ENCODE data around the gene CDC42BPA. TPM values are rescaled to one million over a fixed set of nuclear protein-coding genes. Genes with fewer than 3 reads are reported as not detected.
"Not testable (repeated sequence)": the region's sequence is repeated elsewhere in the genome, so short reads cannot be mapped to it uniquely, and the experiment has no call there.

Gene CDC42BPA
- total and polyA plus RNA-seq, 4 donors, result 8.1 to 71.3 (median 33.0) TPM

DNA sequence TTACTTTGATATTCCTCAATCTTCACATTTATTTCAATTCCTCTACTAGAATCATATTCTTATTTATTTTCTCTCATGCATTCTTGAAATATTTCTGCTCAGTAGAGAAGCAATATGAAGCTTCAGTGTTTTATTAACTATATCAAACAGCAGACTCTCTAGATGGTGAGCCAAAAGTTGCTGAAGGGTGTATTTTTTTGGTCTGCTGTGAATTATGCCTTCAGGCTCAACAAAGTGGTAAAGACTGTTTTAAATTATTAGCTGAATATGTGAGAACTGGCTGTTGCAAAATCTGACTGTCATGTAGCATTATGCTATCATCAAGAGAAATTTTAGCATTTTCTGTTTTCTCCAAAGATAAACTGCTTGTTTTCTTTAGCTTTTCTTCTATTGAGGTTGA, 24.9 kb upstream of the CDC42BPA start:
- Histone ChIP-seq H3K36me3 (ENCODE audit: control insufficient read depth in 1 of 2, insufficient read depth in 2 of 2, low read length in 1 of 2) (no peaks in the 10 kb centered on the region), H3K27ac (ENCODE audit: low read depth in 1 of 2, low read length in 2 of 2) (no peak overlapping the region), H3K4me1 (ENCODE audit: control insufficient read depth in 1 of 2, insufficient read depth in 2 of 2, low read length in 2 of 2) (no peaks in the 10 kb centered on the region), H3K9me3 (ENCODE audit: control insufficient read depth, low read length) (no peaks in the 10 kb centered on the region), H3K27me3 (ENCODE audit: control insufficient read depth in 1 of 2, insufficient read depth in 2 of 2, low read length in 1 of 2) (no peaks in the 10 kb centered on the region), H3K4me3 (ENCODE audit: low read length in 2 of 2) (no peak overlapping the region)
- no peak for DNase-seq
- no peak for ATAC-seq (ENCODE audit: low FRiP score)
- intact Hi-C loops (cut with DNase I), result loop anchor here in 1 of 2 donors (10.0 kb wide), 1 partner anchor 742 kb away; the partner anchor contains the start of gene ARF1

DNA sequence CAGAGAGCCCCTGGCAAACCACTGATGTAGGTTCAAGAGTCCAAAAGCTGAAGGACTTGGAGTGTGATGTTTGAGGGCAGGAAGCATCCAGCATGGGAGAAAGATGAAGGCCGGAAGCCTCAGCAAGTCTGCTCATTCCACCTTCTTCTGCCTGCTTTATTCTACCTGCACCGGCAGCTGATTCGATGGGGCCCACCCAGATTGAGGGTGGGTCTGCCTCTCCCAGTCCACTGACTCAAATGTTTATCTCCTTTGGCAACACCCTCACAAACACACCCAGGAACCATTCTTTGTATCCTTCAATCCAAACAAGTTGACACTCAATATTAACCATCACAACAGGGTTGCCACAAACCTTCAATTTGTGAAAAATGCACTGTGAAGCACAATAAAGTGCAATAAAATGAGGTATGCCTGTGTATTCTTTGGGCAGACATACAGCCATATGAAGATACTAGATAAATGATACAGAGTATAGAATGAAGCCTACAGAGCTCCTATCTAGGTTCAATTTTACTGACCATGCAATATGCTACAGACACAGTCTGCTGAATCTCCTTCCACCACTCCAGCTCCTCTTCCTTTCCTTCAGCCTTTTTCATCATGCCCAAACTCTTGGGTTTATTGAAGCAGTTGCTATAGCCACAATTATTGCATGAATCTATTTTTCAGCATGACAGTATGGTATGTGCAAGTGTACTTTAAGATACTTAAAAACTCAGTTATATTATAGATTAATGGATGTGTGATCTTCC, 24.0 kb upstream of the CDC42BPA start:
- H3K36me3 ChIP-seq (ENCODE audit: control insufficient read depth in 1 of 2, insufficient read depth in 2 of 2, low read length in 1 of 2), result no peaks in the 10 kb centered on the region
- no peak overlapping the region for H3K27ac ChIP-seq (ENCODE audit: low read depth in 1 of 2, low read length in 2 of 2)
- H3K27me3 ChIP-seq (ENCODE audit: control insufficient read depth in 1 of 2, insufficient read depth in 2 of 2, low read length in 1 of 2), result no peaks in the 10 kb centered on the region
- H3K9me3 ChIP-seq (ENCODE audit: control insufficient read depth, low read length), result no peaks in the 10 kb centered on the region
- no peaks in the 10 kb centered on the region for H3K4me1 ChIP-seq (ENCODE audit: control insufficient read depth in 1 of 2, insufficient read depth in 2 of 2, low read length in 2 of 2)
- WGBS, 2 donors, result 97 to 99% methylated on average over 3 of the region's 3 CpGs
- DNase-seq, result no peak
- no peak overlapping the region for H3K4me3 ChIP-seq (ENCODE audit: low read length in 2 of 2)
- no peak for ATAC-seq (ENCODE audit: low FRiP score)
- intact Hi-C loops (cut with DNase I), result loop anchor here in 1 of 2 donors (10.0 kb wide), 1 partner anchor 743 kb away; the partner anchor contains the start of gene ARF1

DNA sequence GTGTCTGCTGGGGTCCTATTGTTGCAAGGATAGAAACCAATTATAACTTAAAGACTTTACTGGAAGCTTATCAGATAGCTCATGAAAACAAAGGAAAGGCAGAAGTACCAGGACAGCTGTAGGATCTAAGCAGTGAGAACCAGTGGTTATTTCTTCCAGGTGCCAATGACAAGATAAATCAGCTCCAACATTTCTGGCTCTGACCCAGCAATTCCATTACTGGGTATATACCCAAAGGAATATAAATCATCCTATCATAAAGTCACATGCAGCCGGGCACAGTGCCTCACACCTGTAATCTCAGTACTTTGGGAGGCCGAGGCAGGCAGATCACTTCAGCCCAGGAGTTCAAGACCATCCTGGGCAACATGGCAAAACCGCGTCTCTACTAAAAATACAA, 17.8 kb upstream of the CDC42BPA start:
- H3K9me3 ChIP-seq (ENCODE audit: control insufficient read depth, low read length); intact Hi-C loops (cut with DNase I); H3K27ac ChIP-seq (ENCODE audit: low read depth in 1 of 2, low read length in 2 of 2); H3K4me3 ChIP-seq (ENCODE audit: low read length in 2 of 2); H3K4me1 ChIP-seq (ENCODE audit: control insufficient read depth in 1 of 2, insufficient read depth in 2 of 2, low read length in 2 of 2); H3K36me3 ChIP-seq (ENCODE audit: control insufficient read depth in 1 of 2, insufficient read depth in 2 of 2, low read length in 1 of 2); ATAC-seq (ENCODE audit: low FRiP score); DNase-seq; H3K27me3 ChIP-seq (ENCODE audit: control insufficient read depth in 1 of 2, insufficient read depth in 2 of 2, low read length in 1 of 2): not testable (repeated sequence)
- WGBS, 2 donors, result 94% methylated on average over 4 of the region's 4 CpGs

DNA sequence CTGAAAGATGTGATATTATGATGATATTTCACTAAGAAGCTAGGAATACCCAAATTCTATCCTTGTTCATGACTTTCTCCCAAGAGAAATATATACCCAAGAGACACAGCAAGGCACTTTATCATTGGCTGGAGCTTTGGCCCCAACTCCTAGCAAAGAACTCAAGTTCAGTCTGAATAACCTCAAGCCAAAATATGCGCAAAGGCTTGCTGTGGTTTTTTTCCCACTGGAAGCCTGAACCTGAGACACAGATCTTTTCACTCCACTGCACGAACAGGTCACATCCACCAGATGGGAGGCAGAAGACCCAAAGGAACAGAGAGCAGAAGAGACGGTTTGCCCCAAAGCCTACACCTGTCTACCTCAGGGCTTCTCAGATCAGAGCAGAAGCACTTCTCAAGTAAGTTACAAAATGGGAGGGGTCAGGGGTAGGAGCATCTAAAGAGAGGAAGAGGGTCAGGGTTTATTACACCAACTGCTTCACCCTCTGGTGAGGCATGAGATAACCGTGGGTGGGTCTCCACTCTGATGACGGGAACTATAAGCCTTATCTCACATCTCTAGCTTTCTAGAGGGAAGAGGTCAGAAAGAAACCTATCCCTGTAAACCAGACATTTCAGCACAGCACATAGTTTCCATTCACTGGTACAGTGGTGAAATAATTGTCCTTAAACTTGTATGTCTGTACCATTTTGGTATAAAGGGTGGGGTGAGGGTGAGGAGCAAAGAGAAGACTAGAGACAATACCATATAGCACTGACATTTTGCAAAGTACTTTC, 17.1 kb upstream of the CDC42BPA start:
- no peaks in the 10 kb centered on the region for H3K4me1 ChIP-seq (ENCODE audit: control insufficient read depth in 1 of 2, insufficient read depth in 2 of 2, low read length in 2 of 2)
- no peaks in the 10 kb centered on the region for H3K9me3 ChIP-seq (ENCODE audit: control insufficient read depth, low read length)
- DNase-seq (no peak), ATAC-seq (ENCODE audit: low FRiP score) (no peak)
- WGBS, 2 donors, result 71 to 73% methylated on average over 5 of the region's 5 CpGs
- intact Hi-C loops (cut with DNase I), result no loop called here
- no peaks in the 10 kb centered on the region for H3K27me3 ChIP-seq (ENCODE audit: control insufficient read depth in 1 of 2, insufficient read depth in 2 of 2, low read length in 1 of 2)
- no peaks in the 10 kb centered on the region for H3K36me3 ChIP-seq (ENCODE audit: control insufficient read depth in 1 of 2, insufficient read depth in 2 of 2, low read length in 1 of 2)
- H3K4me3 ChIP-seq (ENCODE audit: low read length in 2 of 2), result no peak overlapping the region
- H3K27ac ChIP-seq (ENCODE audit: low read depth in 1 of 2, low read length in 2 of 2), result no peak overlapping the region

DNA sequence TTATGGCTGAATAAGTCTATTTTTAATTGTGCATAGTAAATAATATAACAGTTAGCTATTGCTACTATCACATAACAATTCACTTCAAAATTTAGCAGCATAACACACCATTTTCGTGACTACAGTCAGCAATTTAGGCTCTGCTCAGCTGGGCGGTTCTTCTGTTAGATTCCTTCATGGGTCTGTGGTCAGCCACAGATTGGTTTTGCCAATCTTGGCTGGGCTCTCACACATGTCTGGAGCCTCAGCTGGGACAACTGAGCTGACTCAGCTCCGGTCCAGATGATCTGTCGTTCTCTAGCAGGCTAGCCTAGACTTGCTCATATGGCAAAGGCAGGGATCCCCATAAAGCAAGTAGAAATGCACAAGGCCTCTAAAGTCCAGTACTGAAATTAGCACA, 15.1 kb upstream of the CDC42BPA start:
- intact Hi-C loops (cut with DNase I), result no loop called here
- no peak overlapping the region for H3K4me3 ChIP-seq (ENCODE audit: low read length in 2 of 2)
- ATAC-seq (ENCODE audit: low FRiP score) (no peak), DNase-seq (no peak)
- no peak overlapping the region for H3K27ac ChIP-seq (ENCODE audit: low read depth in 1 of 2, low read length in 2 of 2)
- H3K27me3 ChIP-seq (ENCODE audit: control insufficient read depth in 1 of 2, insufficient read depth in 2 of 2, low read length in 1 of 2), result no peaks in the 10 kb centered on the region
- H3K36me3 ChIP-seq (ENCODE audit: control insufficient read depth in 1 of 2, insufficient read depth in 2 of 2, low read length in 1 of 2), result no peaks in the 10 kb centered on the region
- 97 to 98% methylated on average over 4 of the region's 4 CpGs for WGBS, 2 donors
- H3K4me1 ChIP-seq (ENCODE audit: control insufficient read depth in 1 of 2, insufficient read depth in 2 of 2, low read length in 2 of 2), result no peaks in the 10 kb centered on the region
- H3K9me3 ChIP-seq (ENCODE audit: control insufficient read depth, low read length), result no peaks in the 10 kb centered on the region

DNA sequence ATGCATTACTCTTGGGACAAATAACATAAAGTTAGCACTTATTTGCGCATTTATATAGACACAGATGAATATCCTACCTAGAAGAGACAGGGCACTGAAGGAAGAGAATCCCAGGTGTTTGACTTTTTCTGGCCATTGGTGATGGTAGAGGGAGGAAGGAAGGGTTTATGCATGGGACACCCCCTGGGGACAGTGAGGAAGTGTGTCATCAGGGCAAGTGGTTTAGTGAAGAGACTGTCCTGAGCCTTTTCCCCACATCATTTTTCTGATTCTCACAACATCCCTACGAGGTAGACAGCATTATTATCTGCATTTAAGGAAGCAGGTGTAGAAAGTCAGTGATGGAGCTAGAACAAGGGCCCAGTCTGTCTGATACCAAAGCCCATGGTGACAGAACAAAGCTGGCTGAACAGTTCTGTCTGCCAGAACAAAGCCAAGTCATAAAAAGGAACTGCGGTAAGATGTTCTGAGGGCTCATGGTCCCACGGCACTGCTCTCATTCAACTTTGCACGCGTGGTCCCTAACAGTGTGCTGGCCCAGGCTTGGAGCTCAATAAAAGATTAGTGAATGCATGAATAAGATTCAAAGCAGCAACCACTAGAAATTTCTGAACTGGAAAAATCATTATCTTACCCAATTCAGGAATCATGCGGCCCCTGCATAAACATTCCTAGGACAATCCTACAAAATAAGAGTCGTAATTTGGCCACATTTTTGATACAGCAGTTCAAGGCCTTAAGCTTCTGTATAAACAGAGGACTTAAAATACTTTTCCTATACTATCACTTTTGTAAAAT, 12.2 kb upstream of the CDC42BPA start:
- H3K4me1 ChIP-seq (ENCODE audit: control insufficient read depth in 1 of 2, insufficient read depth in 2 of 2, low read length in 2 of 2), result no peaks in the 10 kb centered on the region
- intact Hi-C loops (cut with DNase I), result no loop called here
- no peaks in the 10 kb centered on the region for H3K27me3 ChIP-seq (ENCODE audit: control insufficient read depth in 1 of 2, insufficient read depth in 2 of 2, low read length in 1 of 2)
- no peak overlapping the region for H3K27ac ChIP-seq (ENCODE audit: low read depth in 1 of 2, low read length in 2 of 2)
- no peaks in the 10 kb centered on the region for H3K9me3 ChIP-seq (ENCODE audit: control insufficient read depth, low read length)
- H3K36me3 ChIP-seq (ENCODE audit: control insufficient read depth in 1 of 2, insufficient read depth in 2 of 2, low read length in 1 of 2), result no peaks in the 10 kb centered on the region
- H3K4me3 ChIP-seq (ENCODE audit: low read length in 2 of 2), result no peak overlapping the region
- DNase-seq, result no peak
- ATAC-seq (ENCODE audit: low FRiP score), result no peak
- 75 to 78% methylated on average over 8 of the region's 8 CpGs for WGBS, 2 donors

DNA sequence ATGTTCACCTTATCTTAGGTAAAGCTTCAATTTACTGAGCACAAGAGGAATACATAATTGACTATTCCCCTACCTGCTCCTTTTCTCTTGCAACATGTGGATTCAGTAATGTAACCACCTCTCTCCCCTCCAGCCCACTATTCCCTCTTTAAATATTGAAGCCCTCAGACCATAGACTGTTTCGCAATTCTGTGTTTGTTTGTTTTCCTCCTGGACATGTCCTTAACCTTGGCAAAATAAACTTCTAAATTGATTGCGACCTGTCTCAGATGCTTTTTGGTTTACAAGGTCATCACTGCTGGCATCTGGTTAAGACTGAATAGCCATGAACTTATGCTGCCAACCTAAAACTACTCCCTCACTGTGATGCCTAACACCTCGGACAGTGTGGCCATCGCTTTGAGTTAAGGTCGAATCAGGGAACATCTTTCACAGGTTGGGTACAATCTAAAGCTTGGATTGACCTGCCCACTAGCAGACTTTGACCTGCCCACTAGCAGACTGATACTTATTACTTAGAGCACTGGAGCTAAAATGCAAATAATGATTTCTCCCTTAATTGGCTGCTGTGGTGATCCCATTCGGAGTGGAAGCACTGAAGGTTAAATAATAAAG, 10.2 kb upstream of the CDC42BPA start:
- Histone ChIP-seq H3K36me3 (ENCODE audit: control insufficient read depth in 1 of 2, insufficient read depth in 2 of 2, low read length in 1 of 2) (no peaks in the 10 kb centered on the region), H3K27ac (ENCODE audit: low read depth in 1 of 2, low read length in 2 of 2) (no peak overlapping the region), H3K4me1 (ENCODE audit: control insufficient read depth in 1 of 2, insufficient read depth in 2 of 2, low read length in 2 of 2) (no peaks in the 10 kb centered on the region), H3K9me3 (ENCODE audit: control insufficient read depth, low read length) (no peaks in the 10 kb centered on the region), H3K4me3 (ENCODE audit: low read length in 2 of 2) (no peak overlapping the region), H3K27me3 (ENCODE audit: control insufficient read depth in 1 of 2, insufficient read depth in 2 of 2, low read length in 1 of 2) (no peaks in the 10 kb centered on the region)
- intact Hi-C loops (cut with DNase I), result no loop called here
- DNase-seq, result no peak
- ATAC-seq (ENCODE audit: low FRiP score), result no peak
- WGBS, 2 donors, result 84 to 87% methylated on average over 6 of the region's 6 CpGs

DNA sequence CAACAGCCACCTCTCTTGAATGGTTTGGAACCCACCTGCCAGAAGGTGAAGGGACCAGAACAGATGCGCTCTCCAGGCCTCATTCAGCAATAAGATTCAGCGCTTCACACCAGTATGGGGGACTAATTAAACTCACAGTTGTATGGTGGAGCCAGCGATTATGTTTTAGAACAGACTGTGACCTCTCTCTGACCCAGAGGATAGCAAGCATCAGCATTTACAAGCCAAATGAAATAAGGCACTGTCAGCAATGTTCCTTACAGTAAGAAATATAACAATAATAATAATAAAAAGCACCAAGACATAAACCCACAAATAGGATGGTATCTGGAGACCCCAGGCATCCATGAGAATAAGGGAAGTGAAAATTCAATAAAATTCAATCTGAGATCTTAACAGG, 6.9 kb upstream of the CDC42BPA start:
- intact Hi-C loops (cut with DNase I), result no loop called here
- Histone ChIP-seq H3K4me3 (ENCODE audit: low read length in 2 of 2) (no peak overlapping the region), H3K9me3 (ENCODE audit: control insufficient read depth, low read length) (no peaks in the 10 kb centered on the region), H3K36me3 (ENCODE audit: control insufficient read depth in 1 of 2, insufficient read depth in 2 of 2, low read length in 1 of 2) (no peaks in the 10 kb centered on the region), H3K27ac (ENCODE audit: low read depth in 1 of 2, low read length in 2 of 2) (no peak overlapping the region), H3K4me1 (ENCODE audit: control insufficient read depth in 1 of 2, insufficient read depth in 2 of 2, low read length in 2 of 2) (no peaks in the 10 kb centered on the region), H3K27me3 (ENCODE audit: control insufficient read depth in 1 of 2, insufficient read depth in 2 of 2, low read length in 1 of 2) (no peaks in the 10 kb centered on the region)
- DNase-seq, result no peak
- no peak for ATAC-seq (ENCODE audit: low FRiP score)
- 90 to 91% methylated on average over 3 of the region's 3 CpGs for WGBS, 2 donors

Measured in aorta (tissue), 5 donors.